ENCODE measurements around the gene ZC3H13.

ZC3H13 gene

DNA sequence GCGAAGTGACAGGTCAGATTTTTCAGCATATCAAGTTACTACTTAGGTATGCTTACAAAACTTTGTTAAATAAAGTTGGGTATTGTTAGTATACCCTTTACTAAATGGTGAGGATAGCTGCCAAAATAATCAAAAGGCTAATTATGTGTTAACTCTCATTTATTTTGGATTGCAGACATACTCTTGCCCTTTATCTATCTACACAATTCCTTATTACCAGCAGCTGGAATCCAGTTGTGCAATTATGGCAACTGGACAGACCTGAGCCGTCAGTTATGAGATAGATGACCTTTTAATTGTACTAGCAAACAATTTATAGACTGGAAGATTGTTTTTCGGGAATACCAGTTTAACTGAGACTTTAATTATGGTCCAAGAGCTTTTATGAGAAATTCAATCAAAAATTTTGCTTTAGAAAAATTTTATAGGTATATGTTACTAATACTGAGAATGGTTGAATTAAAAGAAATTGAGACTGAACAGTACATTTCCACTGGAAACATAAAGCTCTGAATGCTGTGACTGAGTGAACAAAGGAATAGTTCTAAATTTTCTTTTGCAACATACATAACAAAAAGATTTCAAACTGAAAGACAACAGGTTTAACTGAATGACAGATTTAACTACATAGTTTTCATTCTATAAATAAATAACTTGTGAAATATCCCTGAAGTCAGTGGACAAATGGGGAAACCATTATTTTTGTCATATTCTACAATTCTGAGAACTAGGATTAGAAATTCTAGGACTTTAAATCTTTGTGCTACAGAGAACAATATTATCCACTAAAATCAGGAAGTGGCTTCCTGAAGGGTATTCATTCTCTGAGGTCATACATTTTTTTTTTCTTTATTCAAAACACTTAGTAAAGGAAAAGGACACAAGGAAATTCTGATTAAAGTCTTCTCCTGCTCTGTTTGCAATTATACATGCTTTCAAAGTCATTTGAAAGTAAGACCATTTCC, 97.4 kb downstream of the ZC3H13 start:
- no peaks in the 10 kb centered on the region for H3K27me3 ChIP-seq (ENCODE audit: control insufficient read depth, low read length)
- TF ChIP-seq, protein P1, sequence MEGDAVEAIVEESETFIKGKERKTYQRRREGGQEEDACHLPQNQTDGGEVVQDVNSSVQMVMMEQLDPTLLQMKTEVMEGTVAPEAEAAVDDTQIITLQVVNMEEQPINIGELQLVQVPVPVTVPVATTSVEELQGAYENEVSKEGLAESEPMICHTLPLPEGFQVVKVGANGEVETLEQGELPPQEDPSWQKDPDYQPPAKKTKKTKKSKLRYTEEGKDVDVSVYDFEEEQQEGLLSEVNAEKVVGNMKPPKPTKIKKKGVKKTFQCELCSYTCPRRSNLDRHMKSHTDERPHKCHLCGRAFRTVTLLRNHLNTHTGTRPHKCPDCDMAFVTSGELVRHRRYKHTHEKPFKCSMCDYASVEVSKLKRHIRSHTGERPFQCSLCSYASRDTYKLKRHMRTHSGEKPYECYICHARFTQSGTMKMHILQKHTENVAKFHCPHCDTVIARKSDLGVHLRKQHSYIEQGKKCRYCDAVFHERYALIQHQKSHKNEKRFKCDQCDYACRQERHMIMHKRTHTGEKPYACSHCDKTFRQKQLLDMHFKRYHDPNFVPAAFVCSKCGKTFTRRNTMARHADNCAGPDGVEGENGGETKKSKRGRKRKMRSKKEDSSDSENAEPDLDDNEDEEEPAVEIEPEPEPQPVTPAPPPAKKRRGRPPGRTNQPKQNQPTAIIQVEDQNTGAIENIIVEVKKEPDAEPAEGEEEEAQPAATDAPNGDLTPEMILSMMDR (IDR thresholded peaks at IDR 0.05; ENCODE audit: low read depth, low read length, poor library complexity, severe bottlenecking) = no peak
- no peak for TF ChIP-seq EZH2phosphoT487 (IDR thresholded peaks at IDR 0.05; ENCODE audit: borderline replicate concordance, low read length)
- H3K79me2 ChIP-seq (ENCODE audit: control insufficient read depth, low read length) = no peaks in the 10 kb centered on the region
- no peak overlapping the region for H3K4me2 ChIP-seq (ENCODE audit: low read length)
- no peaks in the 10 kb centered on the region for H3K9me3 ChIP-seq (ENCODE audit: control insufficient read depth, insufficient read depth, low read length)
- H3K27ac ChIP-seq (ENCODE audit: low read depth, low read length) = no peak overlapping the region
- H3K4me1 ChIP-seq (ENCODE audit: control insufficient read depth, low read length) = no peaks in the 10 kb centered on the region
- H3F3A ChIP-seq (ENCODE audit: control insufficient read depth, insufficient read depth) = peaks cover 4% of the 10 kb centered on the region; the same call in 1 of the 2 replicates
- no peak overlapping the region for H3K4me3 ChIP-seq (ENCODE audit: low read length)
- no peaks in the 10 kb centered on the region for H4K20me1 ChIP-seq (ENCODE audit: control insufficient read depth, insufficient read depth, low read depth, low read length)
- H3K36me3 ChIP-seq (ENCODE audit: control insufficient read depth, low read length) = peaks cover 28% of the 10 kb centered on the region
- no peaks in the 10 kb centered on the region for H3K9me2 ChIP-seq (replicated peaks; ENCODE audit: control insufficient read depth, low read length)

- peaks cover 22% of the 10 kb centered on the region for H3K36me3 ChIP-seq (ENCODE audit: control insufficient read depth, low read length)
- no peaks in the 10 kb centered on the region for H3K4me1 ChIP-seq (ENCODE audit: control insufficient read depth, low read length)
- TF ChIP-seq, protein P1 (IDR thresholded peaks at IDR 0.05; ENCODE audit: low read depth, low read length, poor library complexity, severe bottlenecking) = no peak
- TF ChIP-seq EZH2phosphoT487 (IDR thresholded peaks at IDR 0.05; ENCODE audit: borderline replicate concordance, low read length) = no peak
- H3K79me2 ChIP-seq (ENCODE audit: control insufficient read depth, low read length) = no peaks in the 10 kb centered on the region
- no peak overlapping the region for H3K4me2 ChIP-seq (ENCODE audit: low read length)
- H3K27me3 ChIP-seq (ENCODE audit: control insufficient read depth, low read length) = no peaks in the 10 kb centered on the region
- H3K9me2 ChIP-seq (replicated peaks; ENCODE audit: control insufficient read depth, low read length) = no peaks in the 10 kb centered on the region
- H3K27ac ChIP-seq (ENCODE audit: low read depth, low read length) = no peak overlapping the region
- H3F3A ChIP-seq (ENCODE audit: control insufficient read depth, insufficient read depth) = peaks cover 4% of the 10 kb centered on the region; the same call in 1 of the 2 replicates
- H3K9me3 ChIP-seq (ENCODE audit: control insufficient read depth, insufficient read depth, low read length) = no peaks in the 10 kb centered on the region
- H3K4me3 ChIP-seq (ENCODE audit: low read length) = no peak overlapping the region
- no peaks in the 10 kb centered on the region for H4K20me1 ChIP-seq (ENCODE audit: control insufficient read depth, insufficient read depth, low read depth, low read length)
These were observed 99.5 kb downstream of the ZC3H13 start for GRCh38 chr13:45953082-45953481.

DNA sequence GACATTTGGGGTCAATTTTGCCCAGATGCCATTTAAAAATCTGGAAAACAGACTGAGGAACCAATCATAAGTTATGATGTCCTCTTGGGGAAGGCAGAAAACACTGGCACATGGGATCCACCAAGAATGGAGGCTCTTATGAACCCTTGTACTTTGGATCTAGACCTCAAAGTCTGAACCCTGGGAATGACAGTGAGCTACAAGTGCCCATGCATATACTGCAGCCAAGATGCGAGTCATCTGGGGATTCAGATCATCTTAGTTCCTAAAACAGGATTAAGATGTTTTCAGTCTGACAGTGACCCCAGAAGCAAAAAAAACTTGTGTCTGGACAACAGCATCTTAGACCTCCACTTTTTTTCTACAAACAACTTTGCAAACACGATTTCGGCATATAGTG, 100.8 kb downstream of the ZC3H13 start:
- H3K4me1 ChIP-seq (ENCODE audit: control insufficient read depth, low read length) = no peaks in the 10 kb centered on the region
- no peak for TF ChIP-seq EZH2phosphoT487 (IDR thresholded peaks at IDR 0.05; ENCODE audit: borderline replicate concordance, low read length)
- TF ChIP-seq, protein P1 (IDR thresholded peaks at IDR 0.05; ENCODE audit: low read depth, low read length, poor library complexity, severe bottlenecking) = no peak
- H3K27me3 ChIP-seq (ENCODE audit: control insufficient read depth, low read length) = no peaks in the 10 kb centered on the region
- H3K4me3 ChIP-seq (ENCODE audit: low read length) = no peak overlapping the region
- H3K9me2 ChIP-seq (replicated peaks; ENCODE audit: control insufficient read depth, low read length) = no peaks in the 10 kb centered on the region
- no peaks in the 10 kb centered on the region for H4K20me1 ChIP-seq (ENCODE audit: control insufficient read depth, insufficient read depth, low read depth, low read length)
- peaks cover 8% of the 10 kb centered on the region for H3K36me3 ChIP-seq (ENCODE audit: control insufficient read depth, low read length)
- no peak overlapping the region for H3K27ac ChIP-seq (ENCODE audit: low read depth, low read length)
- no peaks in the 10 kb centered on the region for H3K9me3 ChIP-seq (ENCODE audit: control insufficient read depth, insufficient read depth, low read length)
- H3K4me2 ChIP-seq (ENCODE audit: low read length) = no peak overlapping the region
- H3F3A ChIP-seq (ENCODE audit: control insufficient read depth, insufficient read depth) = peaks cover 4% of the 10 kb centered on the region; the same call in 1 of the 2 replicates
- no peaks in the 10 kb centered on the region for H3K79me2 ChIP-seq (ENCODE audit: control insufficient read depth, low read length)

All from DOHH2 (cell line).